Measurements from ENCODE around the gene DCHS2. TPM values are rescaled to one million over a fixed set of nuclear protein-coding genes. Genes with fewer than 3 reads are reported as not detected.

Gene DCHS2
- total and polyA plus RNA-seq, 2 of the 8 experiments (the other 6 are each of a cell fraction or from before 2014, with no cell fraction given), result 0.54 to 2.6 TPM

- no peak overlapping the region for H2BK120ac ChIP-seq (replicated peaks; ENCODE audit: low read depth, low read length)
- no peak overlapping the region for H3K9ac ChIP-seq (replicated peaks in 1 of 4; ENCODE audit: extremely low read depth in 1 of 4, low read depth in 3 of 4, low read length in 3 of 4)
- H3K23me2 ChIP-seq (ENCODE audit: low read depth, low read length), result no peaks in the 10 kb centered on the region
- no peaks in the 10 kb centered on the region for H3K27me3 ChIP-seq (replicated peaks in 1 of 4; ENCODE audit: control insufficient read depth in 3 of 4, extremely low read depth in 1 of 4, insufficient read depth in 3 of 4, low read length in 3 of 4)
- TF ChIP-seq RAD21 (IDR thresholded peaks at IDR 0.05 in 1 of 2, conservative IDR thresholded peaks at IDR 0.05 in 1 of 2; ENCODE audit: low read depth in 2 of 2, low read length in 2 of 2) (peak; percentile 59 to 66), CTCF (IDR thresholded peaks at IDR 0.05; ENCODE audit: control extremely low read depth in 1 of 3, insufficient read depth in 1 of 3, low read depth in 1 of 3, low read length in 3 of 3) (peak in 2 of 3 experiments; percentile 38 to 40; a peak in 2 of 4 replicates), SAP30 (IDR thresholded peaks at IDR 0.05; ENCODE audit: insufficient read depth, insufficient replicate concordance, low read length) (no peak)
- no peak overlapping the region for H3K18ac ChIP-seq (ENCODE audit: extremely low read depth, low read length)
- H4K20me1 ChIP-seq (replicated peaks in 1 of 2; ENCODE audit: control insufficient read depth in 1 of 2, insufficient read depth in 2 of 2, low read length in 2 of 2), result no peaks in the 10 kb centered on the region
- no peak overlapping the region for H3K14ac ChIP-seq (ENCODE audit: insufficient read length)
- H2AK5ac ChIP-seq (ENCODE audit: low read depth, low read length), result no peak overlapping the region
- FAIRE-seq, result peak; percentile 39
- H4K8ac ChIP-seq (ENCODE audit: extremely low read depth, insufficient read depth, low read length), result no peak overlapping the region
- H4K5ac ChIP-seq (ENCODE audit: insufficient read length, low read depth, low read length), result no peak overlapping the region
- whole genome bisulfite sequencing, 2 experiments (ENCODE audit: extremely low coverage in 1 of 2, insufficient coverage in 1 of 2, insufficient read length in 1 of 2, insufficient replicate concordance in 2 of 2, low coverage in 1 of 2, low lambda C conversion rate in 2 of 2, missing lambda C conversion rate in 1 of 2), result 84% methylated on average over 10 of the region's 10 CpGs; no CpG with 5 or more reads in 1 of the 2 experiments
- no peak overlapping the region for H2AFZ ChIP-seq (ENCODE audit: low read length)
- no peak overlapping the region for H3K4ac ChIP-seq (replicated peaks; ENCODE audit: insufficient read length, low read depth, low read length)
- no peaks in the 10 kb centered on the region for H3K36me3 ChIP-seq (ENCODE audit: control insufficient read depth in 2 of 4, insufficient read depth in 4 of 4, low read length in 3 of 4)
- no peak overlapping the region for H3K56ac ChIP-seq (replicated peaks; ENCODE audit: insufficient read length, low read depth, low read length)
- no peak overlapping the region for H3K4me2 ChIP-seq (ENCODE audit: insufficient read depth in 1 of 2, low read depth in 2 of 2, low read length in 2 of 2)
- no peak overlapping the region for H2BK20ac ChIP-seq (ENCODE audit: low read length)
- no peaks in the 10 kb centered on the region for H3K79me1 ChIP-seq (ENCODE audit: low read depth, low read length)
- no peak for DNase-seq (ENCODE audit: low read depth in 1 of 2, low spot score in 2 of 2)
- H4K91ac ChIP-seq (replicated peaks; ENCODE audit: insufficient read length, low read length), result no peak overlapping the region
- POLR2A ChIA-PET (ENCODE audit: partially characterized antibody), result no interaction called here
- no peak overlapping the region for H2BK12ac ChIP-seq (ENCODE audit: low read depth, low read length)
- H2BK5ac ChIP-seq (ENCODE audit: low read depth, low read length), result no peak overlapping the region
- CTCF ChIA-PET (ENCODE audit: partially characterized antibody), result interaction anchor here (0.7 to 2.2 kb wide), 8 partner anchors 8 to 107 kb away, joined by 3 to 13 read pairs (median 3); no protein-coding TSS in a partner anchor
- no peaks in the 10 kb centered on the region for H3K4me1 ChIP-seq (replicated peaks in 1 of 4; ENCODE audit: control insufficient read depth in 3 of 4, insufficient read depth in 4 of 4, low read length in 3 of 4)
- no peak overlapping the region for H3K4me3 ChIP-seq (ENCODE audit: extremely low read depth in 1 of 4, insufficient read depth in 2 of 4, low read depth in 3 of 4, low read length in 4 of 4)
- H2BK15ac ChIP-seq (ENCODE audit: low read length), result no peak overlapping the region
- H3K23ac ChIP-seq (ENCODE audit: insufficient read length), result no peak overlapping the region
- no peak overlapping the region for H3K27ac ChIP-seq (ENCODE audit: low read depth, low read length)
- no peaks in the 10 kb centered on the region for H3K79me2 ChIP-seq (ENCODE audit: control insufficient read depth in 1 of 2, insufficient read depth in 2 of 2, low read length in 2 of 2)
- H3K9me3 ChIP-seq (ENCODE audit: insufficient read depth in 2 of 2, low read depth in 1 of 2, low read length in 1 of 2), result no peaks in the 10 kb centered on the region
These were observed 92.2 kb downstream of the DCHS2 start for GRCh38 chr4:154399259-154399974.

Measured in H1 (cell line).